CD4-positive, alpha-beta T cell (primary cell): ENCODE data around the gene WASF3. TPM values are rescaled to one million over a fixed set of nuclear protein-coding genes. Genes with fewer than 3 reads are reported as not detected.

Experiments
- ATAC-seq: fragments of 200-7000 bp; cut with Tn5 transposase; one replicate; pipeline ENCODE4 v1.10.0; 2022; ENCODE audit warnings: mild to moderate bottlenecking; ENCODE audit not compliant: poor library complexity
- CTCF ChIA-PET: fragments of 350-600 bp; sonication (Branson Sonifier 250); formaldehyde crosslinking; loops from one replicate; lab custom pipeline; 2021; ENCODE audit warnings: antibody characterized with exemption, inconsistent platforms; lab: Charles Lee
- POLR2A ChIA-PET: fragments of 350-600 bp; sonication (Branson Sonifier 250); formaldehyde crosslinking; loops from one replicate; lab custom pipeline; 2021; ENCODE audit warnings: antibody characterized with exemption, inconsistent platforms; lab: Charles Lee
- DNase-seq, 14 experiments: peaks; one replicate each; pipeline ENCODE4 v3.0.0-alpha.2; 2013 to 2020; ENCODE audit warnings: mixed read lengths in 2 of 14
- H3K27ac ChIP-seq, 2 donors: one replicate each; pipeline versions ENCODE4 v1.5.1 to v1.7.0; 2013; ENCODE audit warnings: low read length in 2 of 2, low read depth in 1 of 2, mild to moderate bottlenecking in 1 of 2
- H3K27me3 ChIP-seq, 2 experiments: 1 replicate in 1 of 2; 2 replicates in 1 of 2; pipeline versions ENCODE4 v1.6.1 to v1.7.0; 2013; ENCODE audit warnings: low read length in 2 of 2, control low read depth in 1 of 2, mild to moderate bottlenecking in 1 of 2, moderate library complexity in 1 of 2; ENCODE audit not compliant: insufficient read depth in 2 of 2, control insufficient read depth in 1 of 2
- H3K36me3 ChIP-seq: one replicate; pipeline ENCODE4 v1.6.1; 2013; ENCODE audit warnings: low read length, control low read depth; ENCODE audit not compliant: insufficient read depth
- H3K4me1 ChIP-seq: one replicate; pipeline ENCODE4 v1.6.1; 2013; ENCODE audit warnings: low read length, control low read depth; ENCODE audit not compliant: insufficient read depth
- H3K4me3 ChIP-seq: one replicate; pipeline ENCODE4 v1.5.1; 2013; ENCODE audit warnings: mild to moderate bottlenecking, low read length, moderate library complexity
- H3K9me3 ChIP-seq, 2 experiments: 1 replicate in 1 of 2; 2 replicates in 1 of 2; pipeline versions ENCODE4 v1.6.1 to v1.7.0; 2013; ENCODE audit warnings: low read length in 2 of 2, mild to moderate bottlenecking in 2 of 2, control low read depth in 1 of 2, moderate library complexity in 1 of 2; ENCODE audit not compliant: control insufficient read depth in 1 of 2, insufficient read depth in 1 of 2
- H3K27ac Mint-ChIP-seq: one replicate; pipeline ENCODE4 v1.8.0; 2020; ENCODE audit warnings: mixed read lengths
- H3K27me3 Mint-ChIP-seq: one replicate; pipeline ENCODE4 v1.8.0; 2021; ENCODE audit warnings: mixed read lengths
- H3K36me3 Mint-ChIP-seq: one replicate; pipeline ENCODE4 v1.8.0; 2021; ENCODE audit warnings: low read depth, mixed read lengths
- H3K4me1 Mint-ChIP-seq: one replicate; pipeline ENCODE4 v1.8.0; 2021; ENCODE audit warnings: low read depth, mixed read lengths
- H3K4me3 Mint-ChIP-seq: one replicate; pipeline ENCODE4 v1.8.0; 2020; ENCODE audit warnings: mild to moderate bottlenecking, mixed read lengths
- H3K9me3 Mint-ChIP-seq: one replicate; pipeline ENCODE4 v1.8.0; 2020; ENCODE audit warnings: mixed read lengths
- intact Hi-C, 2 experiments: fragments of 100-400 bp; cut with DNase I in 1 of 2; cut with micrococcal nuclease in 1 of 2; formaldehyde crosslinking; loops; one replicate each; pipeline versions ENCODE4 v1.15.1 to v1.9.0; 2023 to 2025; cut with DNase I, micrococcal nuclease
- total RNA-seq, 174 experiments: library from RNA in 2 of 174; stranded (reverse) in 2 of 174; gene quantifications; one replicate each; pipeline ENCODE4 v1.2.3 and lab custom pipeline; 2021 to 2026
- TF ChIP-seq, protein P1 (sequence below): fragments of 200-600 bp; IDR thresholded peaks from one replicate; pipeline ENCODE4 v1.8.0; 2022; ENCODE audit warnings: antibody characterized with exemption, mild to moderate bottlenecking

Gene WASF3
- total RNA-seq, 2 experiments from 2014 or later = 0.08 TPM; not detected in 1

DNA sequence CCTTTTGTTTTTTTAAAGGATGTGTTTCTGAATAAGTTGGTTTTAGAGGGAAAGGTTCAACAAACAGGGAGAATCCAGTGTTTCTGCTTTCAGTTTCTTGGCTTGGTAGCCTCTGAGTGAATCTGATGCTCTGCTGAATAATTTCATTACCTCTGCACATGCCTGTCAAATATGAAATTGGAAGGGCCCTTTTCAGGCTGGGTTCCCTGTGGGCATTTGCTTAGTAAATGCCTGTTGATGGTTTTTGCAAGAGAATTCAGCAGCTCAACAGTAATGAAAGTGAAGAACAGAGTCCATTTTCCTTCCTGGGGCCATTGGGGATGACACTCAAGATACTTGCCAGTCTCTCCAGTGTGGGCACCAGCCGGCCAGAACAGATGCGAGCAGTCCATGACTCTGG is 128.8 kb downstream of the WASF3 start:
- Histone ChIP-seq H3K27ac (no peak overlapping the region), H3K4me1 (no peaks in the 10 kb centered on the region), H3K9me3 (peaks cover 11% of the 10 kb centered on the region in 2 experiments), H3K27me3 (peaks cover 3 to 6% of the 10 kb centered on the region in 2 experiments), H3K4me3 (no peak overlapping the region), H3K36me3 (no peaks in the 10 kb centered on the region)
- H3K9me3 Mint-ChIP-seq = peaks cover 2% of the 10 kb centered on the region
- DNase-seq = no peak
- no peaks in the 10 kb centered on the region for H3K36me3 Mint-ChIP-seq
- POLR2A ChIA-PET = no interaction called here
- H3K4me1 Mint-ChIP-seq = no peaks in the 10 kb centered on the region
- TF ChIP-seq, protein P1, sequence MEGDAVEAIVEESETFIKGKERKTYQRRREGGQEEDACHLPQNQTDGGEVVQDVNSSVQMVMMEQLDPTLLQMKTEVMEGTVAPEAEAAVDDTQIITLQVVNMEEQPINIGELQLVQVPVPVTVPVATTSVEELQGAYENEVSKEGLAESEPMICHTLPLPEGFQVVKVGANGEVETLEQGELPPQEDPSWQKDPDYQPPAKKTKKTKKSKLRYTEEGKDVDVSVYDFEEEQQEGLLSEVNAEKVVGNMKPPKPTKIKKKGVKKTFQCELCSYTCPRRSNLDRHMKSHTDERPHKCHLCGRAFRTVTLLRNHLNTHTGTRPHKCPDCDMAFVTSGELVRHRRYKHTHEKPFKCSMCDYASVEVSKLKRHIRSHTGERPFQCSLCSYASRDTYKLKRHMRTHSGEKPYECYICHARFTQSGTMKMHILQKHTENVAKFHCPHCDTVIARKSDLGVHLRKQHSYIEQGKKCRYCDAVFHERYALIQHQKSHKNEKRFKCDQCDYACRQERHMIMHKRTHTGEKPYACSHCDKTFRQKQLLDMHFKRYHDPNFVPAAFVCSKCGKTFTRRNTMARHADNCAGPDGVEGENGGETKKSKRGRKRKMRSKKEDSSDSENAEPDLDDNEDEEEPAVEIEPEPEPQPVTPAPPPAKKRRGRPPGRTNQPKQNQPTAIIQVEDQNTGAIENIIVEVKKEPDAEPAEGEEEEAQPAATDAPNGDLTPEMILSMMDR = no peak
- CTCF ChIA-PET = no interaction called here
- intact Hi-C loops = no loop called here
- no peak for ATAC-seq
- no peak overlapping the region for H3K27ac Mint-ChIP-seq
- H3K27me3 Mint-ChIP-seq = peaks cover 19% of the 10 kb centered on the region
- no peak overlapping the region for H3K4me3 Mint-ChIP-seq

DNA sequence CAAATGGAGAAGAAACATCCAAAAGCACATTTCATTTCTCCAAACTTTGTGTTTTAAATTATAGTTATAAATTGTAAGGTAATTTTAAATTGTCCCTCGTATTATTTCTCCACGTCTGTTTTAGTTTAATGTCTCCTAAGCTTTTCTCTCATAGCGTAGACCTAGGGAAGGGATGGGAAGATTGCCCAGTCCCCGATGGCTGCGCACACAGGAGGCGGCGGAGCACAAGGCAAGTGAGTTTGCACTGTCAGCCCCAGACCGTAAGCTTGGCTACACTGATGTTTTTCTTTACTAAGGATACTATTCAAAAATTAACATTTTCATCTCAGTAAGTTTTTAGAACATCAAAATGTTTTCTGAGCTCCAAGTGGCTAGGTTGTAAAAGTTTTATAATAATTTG is 130.8 kb downstream of the WASF3 start:
- POLR2A ChIA-PET = no interaction called here
- CTCF ChIA-PET = interaction anchor here (1.9 kb wide), 1 partner anchor 10 kb away, joined by 4 read pairs; no protein-coding TSS in a partner anchor
- no peak overlapping the region for H3K4me3 Mint-ChIP-seq
- peaks cover 11% of the 10 kb centered on the region for H3K27me3 Mint-ChIP-seq
- intact Hi-C loops = no loop called here
- no peaks in the 10 kb centered on the region for H3K4me1 Mint-ChIP-seq
- no peak overlapping the region for H3K27ac ChIP-seq
- peaks cover 3 to 6% of the 10 kb centered on the region in 2 experiments for H3K27me3 ChIP-seq
- no peaks in the 10 kb centered on the region for H3K4me1 ChIP-seq
- no peak overlapping the region for H3K4me3 ChIP-seq
- no peaks in the 10 kb centered on the region for H3K36me3 Mint-ChIP-seq
- no peak overlapping the region for H3K27ac Mint-ChIP-seq
- H3K9me3 Mint-ChIP-seq = peaks cover 2% of the 10 kb centered on the region
- DNase-seq = no peak
- ATAC-seq = no peak
- TF ChIP-seq, protein P1 = no peak
- peaks cover 11 to 14% of the 10 kb centered on the region in 2 experiments for H3K9me3 ChIP-seq
- H3K36me3 ChIP-seq = no peaks in the 10 kb centered on the region

DNA sequence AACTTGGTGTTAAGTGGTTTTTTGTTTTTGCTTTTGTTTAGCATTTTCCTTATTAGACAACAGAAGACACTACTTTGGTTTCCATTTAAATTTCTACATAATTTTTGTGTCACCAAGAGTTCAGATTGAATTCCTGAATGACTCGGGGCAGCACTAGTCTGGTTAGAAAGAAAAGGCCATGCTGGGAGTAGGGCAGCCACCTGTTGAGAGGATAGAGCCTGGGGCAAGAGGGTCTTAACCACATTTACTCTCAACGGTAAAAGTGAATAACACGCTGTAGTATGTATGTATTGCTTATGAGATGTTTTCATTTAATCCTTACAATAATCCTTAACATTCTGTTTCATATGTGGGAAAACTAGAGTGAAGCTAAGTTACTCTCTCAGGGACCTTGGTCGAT is 131.5 kb downstream of the WASF3 start:
- Histone ChIP-seq H3K4me1 (no peaks in the 10 kb centered on the region), H3K27ac (no peak overlapping the region), H3K36me3 (no peaks in the 10 kb centered on the region), H3K27me3 (peaks cover 2 to 3% of the 10 kb centered on the region in 2 experiments), H3K9me3 (peaks cover 6 to 14% of the 10 kb centered on the region in 2 experiments), H3K4me3 (no peak overlapping the region)
- Mint-ChIP-seq H3K27ac (no peak overlapping the region), H3K9me3 (peaks cover 2% of the 10 kb centered on the region), H3K27me3 (peaks cover 11% of the 10 kb centered on the region), H3K4me3 (no peak overlapping the region), H3K4me1 (no peaks in the 10 kb centered on the region), H3K36me3 (no peaks in the 10 kb centered on the region)
- ChIA-PET POLR2A (no interaction called here), CTCF (no interaction called here)
- ATAC-seq (no peak), DNase-seq (no peak)
- TF ChIP-seq, protein P1 = no peak
- intact Hi-C loops = no loop called here
